ENCODE data around the gene DMRT3.

DMRT3 gene

DNA sequence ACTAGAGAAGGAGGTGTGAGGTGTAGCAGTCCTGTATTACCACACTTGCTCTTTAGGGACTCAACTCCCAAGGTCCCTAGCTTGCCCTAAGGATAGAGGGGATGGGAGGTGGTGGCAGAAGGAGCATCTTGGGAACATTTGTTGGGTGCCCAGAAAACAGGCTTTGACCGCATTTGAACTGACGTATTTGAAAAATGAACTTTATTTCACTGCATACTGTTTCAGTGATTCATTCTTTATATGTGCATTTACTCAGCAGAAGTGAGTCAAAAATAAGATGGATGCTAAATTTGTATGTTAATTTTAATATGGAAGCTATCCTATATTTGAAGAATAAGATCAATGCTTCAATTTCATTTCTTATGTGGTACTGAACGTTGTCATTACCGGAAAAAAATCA lies 18.7 kb downstream of the DMRT3 start (continued):
- TF ChIP-seq, protein P1, sequence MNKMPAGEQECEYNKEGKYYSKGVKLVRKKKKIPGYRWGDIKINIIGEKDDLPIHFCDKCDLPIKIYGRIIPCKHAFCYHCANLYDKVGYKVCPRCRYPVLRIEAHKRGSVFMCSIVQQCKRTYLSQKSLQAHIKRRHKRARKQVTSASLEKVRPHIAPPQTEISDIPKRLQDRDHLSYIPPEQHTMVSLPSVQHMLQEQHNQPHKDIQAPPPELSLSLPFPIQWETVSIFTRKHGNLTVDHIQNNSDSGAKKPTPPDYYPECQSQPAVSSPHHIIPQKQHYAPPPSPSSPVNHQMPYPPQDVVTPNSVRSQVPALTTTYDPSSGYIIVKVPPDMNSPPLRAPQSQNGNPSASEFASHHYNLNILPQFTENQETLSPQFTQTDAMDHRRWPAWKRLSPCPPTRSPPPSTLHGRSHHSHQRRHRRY (tag by site-specific recombination; IDR thresholded peaks at IDR 0.05) = no peak
- TF ChIP-seq, protein P2, sequence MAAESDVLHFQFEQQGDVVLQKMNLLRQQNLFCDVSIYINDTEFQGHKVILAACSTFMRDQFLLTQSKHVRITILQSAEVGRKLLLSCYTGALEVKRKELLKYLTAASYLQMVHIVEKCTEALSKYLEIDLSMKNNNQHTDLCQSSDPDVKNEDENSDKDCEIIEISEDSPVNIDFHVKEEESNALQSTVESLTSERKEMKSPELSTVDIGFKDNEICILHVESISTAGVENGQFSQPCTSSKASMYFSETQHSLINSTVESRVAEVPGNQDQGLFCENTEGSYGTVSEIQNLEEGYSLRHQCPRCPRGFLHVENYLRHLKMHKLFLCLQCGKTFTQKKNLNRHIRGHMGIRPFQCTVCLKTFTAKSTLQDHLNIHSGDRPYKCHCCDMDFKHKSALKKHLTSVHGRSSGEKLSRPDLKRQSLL (tag by site-specific recombination; IDR thresholded peaks at IDR 0.05) = no peak
- TF ChIP-seq ZNF146 (tag by site-specific recombination; IDR thresholded peaks at IDR 0.05) = no peak
- TF ChIP-seq, protein P3, sequence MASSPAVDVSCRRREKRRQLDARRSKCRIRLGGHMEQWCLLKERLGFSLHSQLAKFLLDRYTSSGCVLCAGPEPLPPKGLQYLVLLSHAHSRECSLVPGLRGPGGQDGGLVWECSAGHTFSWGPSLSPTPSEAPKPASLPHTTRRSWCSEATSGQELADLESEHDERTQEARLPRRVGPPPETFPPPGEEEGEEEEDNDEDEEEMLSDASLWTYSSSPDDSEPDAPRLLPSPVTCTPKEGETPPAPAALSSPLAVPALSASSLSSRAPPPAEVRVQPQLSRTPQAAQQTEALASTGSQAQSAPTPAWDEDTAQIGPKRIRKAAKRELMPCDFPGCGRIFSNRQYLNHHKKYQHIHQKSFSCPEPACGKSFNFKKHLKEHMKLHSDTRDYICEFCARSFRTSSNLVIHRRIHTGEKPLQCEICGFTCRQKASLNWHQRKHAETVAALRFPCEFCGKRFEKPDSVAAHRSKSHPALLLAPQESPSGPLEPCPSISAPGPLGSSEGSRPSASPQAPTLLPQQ (tag by site-specific recombination; IDR thresholded peaks at IDR 0.05) = no peak
- TF ChIP-seq, protein P4, sequence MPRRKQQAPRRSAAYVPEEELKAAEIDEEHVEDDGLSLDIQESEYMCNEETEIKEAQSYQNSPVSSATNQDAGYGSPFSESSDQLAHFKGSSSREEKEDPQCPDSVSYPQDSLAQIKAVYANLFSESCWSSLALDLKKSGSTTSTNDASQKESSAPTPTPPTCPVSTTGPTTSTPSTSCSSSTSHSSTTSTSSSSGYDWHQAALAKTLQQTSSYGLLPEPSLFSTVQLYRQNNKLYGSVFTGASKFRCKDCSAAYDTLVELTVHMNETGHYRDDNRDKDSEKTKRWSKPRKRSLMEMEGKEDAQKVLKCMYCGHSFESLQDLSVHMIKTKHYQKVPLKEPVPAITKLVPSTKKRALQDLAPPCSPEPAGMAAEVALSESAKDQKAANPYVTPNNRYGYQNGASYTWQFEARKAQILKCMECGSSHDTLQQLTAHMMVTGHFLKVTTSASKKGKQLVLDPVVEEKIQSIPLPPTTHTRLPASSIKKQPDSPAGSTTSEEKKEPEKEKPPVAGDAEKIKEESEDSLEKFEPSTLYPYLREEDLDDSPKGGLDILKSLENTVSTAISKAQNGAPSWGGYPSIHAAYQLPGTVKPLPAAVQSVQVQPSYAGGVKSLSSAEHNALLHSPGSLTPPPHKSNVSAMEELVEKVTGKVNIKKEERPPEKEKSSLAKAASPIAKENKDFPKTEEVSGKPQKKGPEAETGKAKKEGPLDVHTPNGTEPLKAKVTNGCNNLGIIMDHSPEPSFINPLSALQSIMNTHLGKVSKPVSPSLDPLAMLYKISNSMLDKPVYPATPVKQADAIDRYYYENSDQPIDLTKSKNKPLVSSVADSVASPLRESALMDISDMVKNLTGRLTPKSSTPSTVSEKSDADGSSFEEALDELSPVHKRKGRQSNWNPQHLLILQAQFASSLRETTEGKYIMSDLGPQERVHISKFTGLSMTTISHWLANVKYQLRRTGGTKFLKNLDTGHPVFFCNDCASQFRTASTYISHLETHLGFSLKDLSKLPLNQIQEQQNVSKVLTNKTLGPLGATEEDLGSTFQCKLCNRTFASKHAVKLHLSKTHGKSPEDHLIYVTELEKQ (tag by site-specific recombination; IDR thresholded peaks at IDR 0.05; ENCODE audit: borderline replicate concordance) = no peak

DNA sequence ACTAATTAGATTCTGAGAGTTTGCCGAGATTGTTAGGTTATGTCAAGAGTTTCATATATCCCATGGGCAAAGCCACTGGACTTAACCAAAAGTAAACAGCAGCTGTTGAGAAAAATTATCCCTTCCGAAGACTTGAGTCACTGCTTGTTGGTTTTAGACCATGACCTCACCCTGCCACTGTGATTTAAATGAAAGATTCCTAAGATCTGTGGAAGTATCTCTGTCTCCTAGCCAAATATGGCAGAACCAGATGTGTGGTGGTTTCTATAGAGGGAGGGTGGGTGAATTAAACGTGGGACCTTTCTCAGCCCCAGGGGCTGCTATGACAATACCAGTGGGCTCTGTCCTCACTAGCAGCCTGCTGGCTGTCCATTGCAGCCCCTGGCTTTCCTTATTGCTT lies 19.3 kb downstream of the DMRT3 start:
- Histone ChIP-seq H3K4me3 (ENCODE audit: low read depth, low read length) (no peak overlapping the region), H3K36me3 (ENCODE audit: control insufficient read depth in 2 of 2, insufficient read depth in 1 of 2, low read length in 2 of 2) (peaks cover 0 to 7% of the 10 kb centered on the region in 2 experiments; a peak in 1 of 3 replicates), H3K4me1 (ENCODE audit: control insufficient read depth, insufficient read depth, low read length) (0 out of 2 replicates have a peak, but pooled peaks cover 2% of the 10 kb centered on the region), H3K27ac (ENCODE audit: extremely low read depth, low read depth, low read length) (no peak overlapping the region), H3K9me3 (ENCODE audit: control insufficient read depth, insufficient read depth, low read depth, low read length) (no peaks in the 10 kb centered on the region)
- TF ChIP-seq GFI1B (tag by site-specific recombination; IDR thresholded peaks at IDR 0.05) = peak; percentile 40; the same call in 1 of the 2 replicates
- TF ChIP-seq ZNF558 (tag by site-specific recombination; IDR thresholded peaks at IDR 0.05) = peak; percentile 70; the same call in 1 of the 2 replicates
- no peak for TF ChIP-seq ZNF324 (tag by site-specific recombination; IDR thresholded peaks at IDR 0.05)
- no peak for TF ChIP-seq ZNF624 (tag by site-specific recombination; IDR thresholded peaks at IDR 0.05)
- TF ChIP-seq, protein P5, sequence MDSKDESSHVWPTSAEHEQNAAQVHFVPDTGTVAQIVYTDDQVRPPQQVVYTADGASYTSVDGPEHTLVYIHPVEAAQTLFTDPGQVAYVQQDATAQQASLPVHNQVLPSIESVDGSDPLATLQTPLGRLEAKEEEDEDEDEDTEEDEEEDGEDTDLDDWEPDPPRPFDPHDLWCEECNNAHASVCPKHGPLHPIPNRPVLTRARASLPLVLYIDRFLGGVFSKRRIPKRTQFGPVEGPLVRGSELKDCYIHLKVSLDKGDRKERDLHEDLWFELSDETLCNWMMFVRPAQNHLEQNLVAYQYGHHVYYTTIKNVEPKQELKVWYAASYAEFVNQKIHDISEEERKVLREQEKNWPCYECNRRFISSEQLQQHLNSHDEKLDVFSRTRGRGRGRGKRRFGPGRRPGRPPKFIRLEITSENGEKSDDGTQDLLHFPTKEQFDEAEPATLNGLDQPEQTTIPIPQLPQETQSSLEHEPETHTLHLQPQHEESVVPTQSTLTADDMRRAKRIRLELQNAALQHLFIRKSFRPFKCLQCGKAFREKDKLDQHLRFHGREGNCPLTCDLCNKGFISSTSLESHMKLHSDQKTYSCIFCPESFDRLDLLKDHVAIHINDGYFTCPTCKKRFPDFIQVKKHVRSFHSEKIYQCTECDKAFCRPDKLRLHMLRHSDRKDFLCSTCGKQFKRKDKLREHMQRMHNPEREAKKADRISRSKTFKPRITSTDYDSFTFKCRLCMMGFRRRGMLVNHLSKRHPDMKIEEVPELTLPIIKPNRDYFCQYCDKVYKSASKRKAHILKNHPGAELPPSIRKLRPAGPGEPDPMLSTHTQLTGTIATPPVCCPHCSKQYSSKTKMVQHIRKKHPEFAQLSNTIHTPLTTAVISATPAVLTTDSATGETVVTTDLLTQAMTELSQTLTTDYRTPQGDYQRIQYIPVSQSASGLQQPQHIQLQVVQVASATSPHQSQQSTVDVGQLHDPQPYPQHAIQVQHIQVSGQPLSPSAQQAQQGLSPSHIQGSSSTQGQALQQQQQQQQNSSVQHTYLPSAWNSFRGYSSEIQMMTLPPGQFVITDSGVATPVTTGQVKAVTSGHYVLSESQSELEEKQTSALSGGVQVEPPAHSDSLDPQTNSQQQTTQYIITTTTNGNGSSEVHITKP (tag by site-specific recombination; IDR thresholded peaks at IDR 0.05) = 0 out of 2 replicates have a peak, but pooled peaks have one; percentile 10
- TF ChIP-seq, protein P3 (tag by site-specific recombination; IDR thresholded peaks at IDR 0.05) = 0 out of 2 replicates have a peak, but pooled peaks have one; percentile 15
- TF ChIP-seq ZNF202 (tag by site-specific recombination; IDR thresholded peaks at IDR 0.05; ENCODE audit: borderline replicate concordance) = no peak
- 0 out of 2 replicates have a peak, but pooled peaks have one; percentile 23 for TF ChIP-seq SP7 (tag by site-specific recombination; IDR thresholded peaks at IDR 0.05)
- ChIA-PET CTCF (interaction anchor here (0.6 to 2.2 kb wide), 6 partner anchors 14 to 111 kb away, joined by 3 to 8 read pairs (median 4); no protein-coding TSS in a partner anchor), POLR2A (no interaction called here)
